ENCODE data around the gene E2F6.

GRCh38 chr2:11422491-11422865, 43.5 kb downstream of the E2F6 start:
- TF ChIP-seq CTCF (IDR thresholded peaks at IDR 0.05; ENCODE audit: insufficient read depth, low read depth, low read length) (no peak), EZH2 (IDR thresholded peaks at IDR 0.05; ENCODE audit: insufficient read depth, low read length) (no peak)

Measured in astrocyte (in vitro differentiated cells and primary cell).